GM13976 (cell line): ENCODE data around the gene SYCE1L.

Experiments used
- DNase-seq: peaks from one replicate; pipeline ENCODE4 v3.0.0; 2012; ENCODE audit warnings: low spot score
- CTCF ChIP-seq: IDR thresholded peaks from 2 replicates; pipeline ENCODE4 v1.5.1; 2012; ENCODE audit warnings: borderline replicate concordance, mild to moderate bottlenecking; ENCODE audit not compliant: insufficient read depth; ENCODE audit errors: extremely low read depth, missing control alignments, control extremely low read depth
- in situ Hi-C: fragments of 300-500 bp; cut with MboI; formaldehyde crosslinking; loops from one replicate; pipeline ENCODE4 v1.12.0; 2022; ENCODE audit warnings: low sequenced_read_pairs, mixed read lengths, inconsistent platforms; ENCODE audit not compliant: unreplicated experiment

SYCE1L gene

GRCh38 chr16:77190478-77191258 lies 8.5 kb upstream of the SYCE1L start, which contains the start of gene MON1B:
Gene MON1B (plus strand): TSS chr16:77191190. CDS start chr16:77191486, 296 bp downstream.
- in situ Hi-C loops, result loop anchor here (25.0 kb wide), 1 partner anchor 1728 kb away; the partner anchor contains the start of gene TMEM170A
- no peak for TF ChIP-seq CTCF
- peak; percentile 96 for DNase-seq

- no peak for DNase-seq
- in situ Hi-C loops, result loop anchor here (25.0 kb wide), 1 partner anchor 1729 kb away; the partner anchor contains the start of gene TMEM170A
- TF ChIP-seq CTCF, result no peak
Measured at GRCh38 chr16:77191259-77191969, 7.8 kb upstream of the SYCE1L start.

- TF ChIP-seq CTCF, result no peak
- no peak for DNase-seq
- in situ Hi-C loops, result loop anchor here (25.0 kb wide), 1 partner anchor 1731 kb away; the partner anchor contains the start of gene TMEM170A
Measured at GRCh38 chr16:77193377-77193776, 5.8 kb upstream of the SYCE1L start.

GRCh38 chr16:77194295-77195231 lies 4.6 kb upstream of the SYCE1L start:
- TF ChIP-seq CTCF, result no peak
- in situ Hi-C loops, result loop anchor here (25.0 kb wide), 1 partner anchor 1732 kb away; the partner anchor contains the start of gene TMEM170A
- DNase-seq, result no peak

- no peak for DNase-seq
- TF ChIP-seq CTCF, result no peak
- in situ Hi-C loops, result loop anchor here (25.0 kb wide), 1 partner anchor 1733 kb away; the partner anchor contains the start of gene TMEM170A
Measured at GRCh38 chr16:77195411-77195810, 3.8 kb upstream of the SYCE1L start.
